Occipital lobe (tissue), 3 donors: ENCODE results near the gene WDR7. TPM values are rescaled to one million over a fixed set of nuclear protein-coding genes. Genes with fewer than 3 reads are reported as not detected.

Source experiments
- DNase-seq: peaks from one replicate; lab custom pipeline; 2025; lab: John Stamatoyannopoulos, UW
- small RNA-seq: library from RNA; depleted of rRNA; stranded (forward); fragments of <200 nt; gene quantifications from one replicate; pipeline ENCODE3, GENCODE V24; 2014
- total RNA-seq: library from RNA; depleted of rRNA; stranded (reverse); fragments of >200 nt; gene quantifications from one replicate; pipeline ENCODE4 v1.2.3, GENCODE V29; 2014

WDR7 gene
- total RNA-seq, 1 donor from 2014 or later, result 132 TPM

GRCh38 chr18:57077005-57077765, 426.0 kb downstream of the WDR7 start:
- no peak for DNase-seq

DNA sequence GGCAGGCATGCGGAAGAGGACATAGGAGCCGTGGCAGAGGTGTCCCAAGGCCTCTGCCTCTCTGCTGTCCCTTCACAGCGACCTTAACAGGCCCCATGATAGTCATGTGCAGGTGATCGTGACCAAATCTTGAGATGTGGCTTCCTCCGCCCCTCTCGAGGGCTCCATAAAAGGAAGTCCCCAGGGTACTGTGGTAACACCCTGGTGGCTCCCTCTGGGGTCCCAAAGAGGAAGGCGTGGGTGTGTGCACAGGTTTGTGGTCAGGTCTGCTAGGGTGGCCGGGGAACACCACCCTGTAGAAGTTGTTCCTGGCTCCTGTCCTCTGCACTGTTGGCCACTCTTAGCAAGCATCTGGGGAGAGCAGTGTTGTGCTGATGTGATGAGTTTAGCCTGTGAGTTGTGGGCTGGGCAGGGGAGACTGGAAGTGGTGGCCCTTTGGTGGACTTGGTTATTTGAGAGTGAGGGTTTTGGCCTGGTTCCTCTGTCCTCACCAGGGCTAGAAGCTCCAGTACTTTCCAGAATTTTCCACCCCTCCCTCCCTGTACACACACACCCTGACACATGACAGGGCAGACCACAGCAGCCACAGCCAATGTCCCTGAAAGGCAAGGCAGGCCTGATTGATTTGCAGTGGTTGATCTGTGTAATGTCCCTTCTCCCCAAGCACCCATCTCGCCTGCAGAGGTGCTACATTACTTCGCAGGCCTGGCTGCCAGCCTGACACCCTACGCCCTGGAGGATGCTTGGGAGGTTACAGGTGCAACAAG, 426.8 kb downstream of the WDR7 start:
- DNase-seq, result no peak

DNA sequence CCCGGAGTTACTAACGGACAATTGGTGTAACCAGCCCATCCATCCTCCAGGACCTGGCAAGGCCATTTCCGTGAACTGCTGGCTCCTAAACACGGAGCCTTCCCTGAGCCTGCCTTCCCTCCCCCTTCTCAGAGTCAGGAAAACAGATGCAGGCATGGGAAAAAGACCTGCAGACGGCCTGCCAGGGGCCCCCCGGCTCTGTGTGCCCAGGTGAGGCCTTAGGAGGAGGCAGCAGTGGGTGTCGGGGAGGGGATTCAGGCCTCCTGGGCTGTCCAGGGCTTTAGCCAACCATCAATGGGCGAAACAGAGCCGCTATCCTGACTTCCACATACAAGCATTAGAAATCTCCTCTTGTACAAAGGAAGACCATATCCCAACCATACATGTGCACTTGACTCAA, 427.5 kb downstream of the WDR7 start:
- no peak for DNase-seq

GRCh38 chr18:57080479-57080878, 429.3 kb downstream of the WDR7 start:
- no peak for DNase-seq

GRCh38 chr18:57081899-57082298, 430.7 kb downstream of the WDR7 start:
- DNase-seq, result no peak

DNA sequence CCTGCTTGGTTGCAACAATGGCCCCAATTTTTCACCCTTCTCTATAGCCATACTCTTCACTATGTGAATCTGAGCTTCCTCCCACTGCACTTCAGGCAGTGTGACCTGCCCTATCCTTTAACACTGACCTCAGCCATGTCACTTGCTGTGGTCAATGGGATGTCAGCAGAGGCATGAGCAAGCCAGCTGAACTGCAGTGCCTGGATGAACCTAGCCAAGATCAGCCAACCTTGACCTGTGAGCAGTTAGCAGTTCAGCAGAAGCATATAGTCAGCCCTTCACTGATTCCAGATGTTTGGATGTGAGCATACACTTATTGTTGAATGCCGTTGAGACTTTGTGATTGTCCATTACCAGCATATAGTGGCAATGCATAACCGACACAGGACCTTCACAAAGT, 432.3 kb downstream of the WDR7 start:
- DNase-seq, result no peak

GRCh38 chr18:57084331-57085271, 433.4 kb downstream of the WDR7 start:
- no peak for DNase-seq

GRCh38 chr18:57085371-57085770, 434.2 kb downstream of the WDR7 start:
- DNase-seq, result no peak

DNA sequence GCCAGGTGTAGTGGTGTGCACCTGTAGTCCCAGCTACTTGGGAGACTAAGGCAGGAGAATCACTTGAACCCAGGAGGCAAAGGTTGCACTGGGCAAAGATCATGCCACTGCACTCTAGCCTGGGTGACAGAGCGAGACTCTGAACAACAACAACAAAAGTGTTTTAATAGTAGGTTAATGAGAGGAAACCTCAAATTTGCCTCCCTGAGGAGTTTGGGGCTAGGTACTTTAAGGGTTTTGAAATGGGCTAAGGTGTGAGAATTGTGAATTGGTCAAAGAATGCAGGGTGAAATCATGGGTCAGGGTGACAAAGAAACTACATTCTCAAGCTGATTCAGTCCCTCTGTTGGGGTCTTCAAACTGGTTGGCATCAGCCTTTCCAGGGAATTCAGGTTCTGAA, 435.0 kb downstream of the WDR7 start:
- DNase-seq, result no peak

Small RNAs within 50 kb of the gene (small RNA-seq; reads per million reads assigned to genes)
- gene RF00012 (0.12 reads per million), gene RF00019 (not detected)

Other genes starting within 250 kb of the WDR7 start
- gene TXNL1, start 12.8 kb upstream of the WDR7 start, total RNA-seq, result 55.7 TPM